Subcutaneous adipose tissue (tissue), 4 donors: ENCODE results near the gene SNRNP25. TPM values are rescaled to one million over a fixed set of nuclear protein-coding genes. Genes with fewer than 3 reads are reported as not detected.

Experiments used
- CTCF ChIP-seq: fragments of 450-650 bp; IDR thresholded peaks from one replicate; pipeline ENCODE4 v1.5.1; 2016; ENCODE audit warnings: low read depth, mild to moderate bottlenecking, control low read depth, antibody characterized with exemption, moderate library complexity
- total RNA-seq, 4 donors: library from RNA; depleted of rRNA; stranded (reverse); fragments of >200 nt; gene quantifications; one replicate each; pipeline ENCODE4 v1.1.0, GENCODE V29; 2016

The SNRNP25 gene
- total RNA-seq, 4 donors from 2014 or later = 12.8 to 21.9 (median 15.2) TPM

- TF ChIP-seq CTCF = no peak
Observed at GRCh38 chr16:94918-95265, 41.3 kb downstream of the SNRNP25 start.

- no peak for TF ChIP-seq CTCF
Observed at GRCh38 chr16:96935-97381, 43.3 kb downstream of the SNRNP25 start.

GRCh38 chr16:97822-98221 lies 44.2 kb downstream of the SNRNP25 start:
- no peak for TF ChIP-seq CTCF

GRCh38 chr16:100989-101388 lies 47.4 kb downstream of the SNRNP25 start:
- TF ChIP-seq CTCF = no peak

- TF ChIP-seq CTCF = no peak
Observed at GRCh38 chr16:101586-101985, 48.0 kb downstream of the SNRNP25 start.

- TF ChIP-seq CTCF = no peak
Observed at GRCh38 chr16:102060-102855, 48.6 kb downstream of the SNRNP25 start.

- no peak for TF ChIP-seq CTCF
Observed at GRCh38 chr16:104355-104754, 50.7 kb downstream of the SNRNP25 start.
